Heart left ventricle (tissue), 16 donors: ENCODE measurements around the gene RAP1B. TPM values are rescaled to one million over a fixed set of nuclear protein-coding genes. Genes with fewer than 3 reads are reported as not detected.

Experiments used
- ATAC-seq, 4 donors: fragments of 200-7000 bp; cut with Tn5 transposase; one replicate each; pipeline ENCODE4 v1.9.1; 2020 to 2022; ENCODE audit warnings: moderate library complexity in 4 of 4, mild to moderate bottlenecking in 3 of 4, moderate number of reproducible peaks in 1 of 4
- DNase-seq, 5 donors: peaks; one replicate each; pipeline ENCODE4 v3.0.0-alpha.2; 2020
- H3K27ac ChIP-seq, 12 donors: fragments of 200-600 bp; sonication (generic) in 4 of 12; one replicate each; pipeline versions ENCODE4 v1.5.0 to v1.8.0; 2016 to 2022; ENCODE audit warnings: mild to moderate bottlenecking in 2 of 12
- H3K27me3 ChIP-seq, 9 donors: fragments of 200-600 bp; sonication (generic) in 2 of 9; one replicate each; pipeline versions ENCODE4 v1.5.1 to v1.8.0; 2016 to 2022; ENCODE audit warnings: mild to moderate bottlenecking in 3 of 9
- H3K36me3 ChIP-seq, 9 donors: fragments of 200-600 bp; sonication (generic) in 2 of 9; one replicate each; pipeline versions ENCODE4 v1.5.0 to v1.8.0; 2018 to 2022; ENCODE audit warnings: mild to moderate bottlenecking in 2 of 9
- H3K4me1 ChIP-seq, 12 donors: fragments of 200-600 bp; sonication (generic) in 4 of 12; one replicate each; pipeline versions ENCODE4 v1.5.0 to v1.8.0; 2016 to 2022; ENCODE audit warnings: mild to moderate bottlenecking in 3 of 12
- H3K4me3 ChIP-seq, 12 donors: fragments of 200-600 bp; sonication (generic) in 4 of 12; one replicate each; pipeline versions ENCODE4 v1.5.0 to v1.8.0; 2017 to 2022; ENCODE audit warnings: mild to moderate bottlenecking in 9 of 12, moderate library complexity in 4 of 12
- H3K9me3 ChIP-seq, 12 donors: fragments of 200-600 bp; sonication (generic) in 4 of 12; one replicate each; pipeline versions ENCODE4 v1.5.0 to v1.8.0; 2016 to 2022; ENCODE audit warnings: mild to moderate bottlenecking in 1 of 12
- CTCF ChIP-seq, 12 donors: fragments of 200-600 bp; sonication (generic) in 4 of 12; IDR thresholded peaks; one replicate each; pipeline versions ENCODE4 v1.5.0 to v1.8.0; 2018 to 2022; ENCODE audit warnings: antibody characterized with exemption in 12 of 12, mild to moderate bottlenecking in 5 of 12
- POLR2A ChIP-seq, 2 donors: fragments of 450-650 bp; IDR thresholded peaks; one replicate each; pipeline ENCODE4 v1.6.1; 2017; ENCODE audit warnings: antibody characterized with exemption in 2 of 2, mild to moderate bottlenecking in 2 of 2, moderate library complexity in 2 of 2
- WGBS, 4 donors: extraction: QIAGEN DNeasy Blood & Tissue Kit in 2 of 4; methylation state at CpG; one replicate each; pipeline versions ENCODE4 v1.1.5 to v1.1.7; 2013 to 2018; 5-methylcytosine and 5-hydroxymethylcytosine counted together
- intact Hi-C, 10 donors: fragments of 100-400 bp; cut with DNase I; formaldehyde crosslinking; loops; one replicate each; pipeline versions ENCODE4 v1.11.1 to v1.14.2; 2022
- polyA plus RNA-seq, 2 donors: library from polyadenylated mRNA; stranded (reverse); fragments of 200-250 nt; gene quantifications; one replicate each; pipeline ENCODE4 v1.2.3, GENCODE V29; 2013
- total RNA-seq, 9 donors: library from RNA; depleted of rRNA in 2 of 9; stranded (reverse); fragments of >200 nt in 2 of 9; fragmentation: NEBNext Ultra II Directional in 3 of 9; extraction: Animal tissue kit (Norgen Biotek cat#: 25700) in 3 of 9; gene quantifications; one replicate each; pipeline versions ENCODE4 v1.1.0 to v1.2.4, GENCODE V29; 2016 to 2023
- donor health status: ischemic (EF 13 %, LVEDD 7.1; RV severe dilation, severe dysfunction).
- donor health status: healthy with polysubstance abuse.
- donor health status: DM: no; HTN: yes; CAD: no.
- donor health status: DM: no; HTN: no; CAD: no.
- donor health status: ischemic (EF 25% LVEDD 6.9; RV normal size, moderate dysfunction).
- donor health status: ischemic (EF 25% LVEDD 5.7; RV mildly dilated, moderate dysfunction).
- donor health status: healthy.
- donor health status: DM: yes; HTN: yes; CAD: no.
- donor health status: ischemic (EF 35%, LVEDD 5.7; RV mildly dilated, moderate dysfunction).
- donor health status: nonischemic (EF 11% LVEDD 7.7; RV severe dilation, severe dysfunction).
- donor health status: DM: yes; HTN: yes; CAD: no.
- donor health status: PGD.
- donor health status: ischemic (EF 29% LVEDD 5.4; RV normal size, mild dysfunction).
- donor health status: nonischemic (EF 23%, LVEDD 6.1; RV moderate dilation, normal function).

RAP1B gene
- total and polyA plus RNA-seq, 11 donors, result 25.3 to 113 (median 52.2) TPM

GRCh38 chr12:68695454-68695853, 84.8 kb downstream of the RAP1B start:
- intact Hi-C loops, result no loop called here
- Histone ChIP-seq H3K36me3 (peaks cover 4 to 100% (median 98%) of the 10 kb centered on the region in 9 donors), H3K27ac (no peak overlapping the region), H3K9me3 (no peaks in the 10 kb centered on the region), H3K4me3 (no peak overlapping the region), H3K27me3 (no peaks in the 10 kb centered on the region), H3K4me1 (no peaks in the 10 kb centered on the region)
- DNase-seq, result no peak
- no peak for ATAC-seq
- TF ChIP-seq CTCF (IDR thresholded peaks at IDR 0.05), result no peak
- TF ChIP-seq POLR2A (IDR thresholded peaks at IDR 0.05), result no peak

- ATAC-seq, result no peak
- DNase-seq, result no peak
- Histone ChIP-seq H3K9me3 (no peaks in the 10 kb centered on the region), H3K4me3 (no peak overlapping the region), H3K36me3 (peaks cover 4 to 100% (median 98%) of the 10 kb centered on the region in 9 donors), H3K4me1 (no peaks in the 10 kb centered on the region), H3K27me3 (no peaks in the 10 kb centered on the region), H3K27ac (no peak overlapping the region)
- intact Hi-C loops, result no loop called here
- WGBS, 4 donors, result 81 to 94% (median 88%) methylated on average over 1 of the region's 1 CpG
- TF ChIP-seq POLR2A (IDR thresholded peaks at IDR 0.05), result no peak
- no peak for TF ChIP-seq CTCF (IDR thresholded peaks at IDR 0.05)
Observed at GRCh38 chr12:68699486-68699885, 88.8 kb downstream of the RAP1B start.

Other genes starting within 250 kb of the RAP1B start
- 10 to 100 TPM; 12.8 to 27.0 (median 21.2) TPM for gene NUP107, start 76.1 kb downstream of the RAP1B start, total RNA-seq
- gene NUP107, start 76.1 kb downstream of the RAP1B start, polyA plus RNA-seq, result 10 to 100 TPM; 10.4 to 17.3 TPM
- 1 to 10 TPM; 2.6 to 8.6 (median 5.4) TPM for gene SLC35E3, start 135.3 kb downstream of the RAP1B start, total RNA-seq
- 1 to 10 TPM; 2.9 to 7.1 TPM for gene SLC35E3, start 135.3 kb downstream of the RAP1B start, polyA plus RNA-seq
- gene MDM2, start 197.3 kb downstream of the RAP1B start, total RNA-seq, result 10 to 100 TPM; 41.0 to 78.8 (median 50.9) TPM
- 10 to 100 TPM; 16.2 to 46.9 TPM for gene MDM2, start 197.3 kb downstream of the RAP1B start, polyA plus RNA-seq